HG02884 (cell line): ENCODE results near the gene P3H3.
"Not testable (repeated sequence)": the region's sequence is repeated elsewhere in the genome, so short reads cannot be mapped to it uniquely, and the experiment has no call there.

Experiments used
- ATAC-seq: cut with Tn5 transposase; IDR thresholded peaks from one replicate; pipeline ENCODE4 v1.9.1; 2021; ENCODE audit warnings: mild to moderate bottlenecking, moderate library complexity; ENCODE audit not compliant: unreplicated experiment

Gene P3H3

GRCh38 chr12:6884539-6884938 lies 56.3 kb downstream of the P3H3 start:
- ATAC-seq = no peak

- not testable (repeated sequence) for ATAC-seq
Measured at GRCh38 chr12:6886206-6886999, 58.2 kb downstream of the P3H3 start.

GRCh38 chr12:6887460-6887859 lies 59.3 kb downstream of the P3H3 start:
- no peak for ATAC-seq

GRCh38 chr12:6888360-6888759 lies 60.2 kb downstream of the P3H3 start:
- ATAC-seq = no peak

- ATAC-seq = not testable (repeated sequence)
Measured at GRCh38 chr12:6888794-6889193, 60.6 kb downstream of the P3H3 start.
